DND-41 (cell line): ENCODE data around the gene SPACA7.

Experiments
- ATAC-seq: fragments of 200-7000 bp; cut with Tn5 transposase; 3 replicates; pipeline ENCODE4 v1.9.1; 2021; ENCODE audit warnings: low read depth; ENCODE audit not compliant: insufficient read depth
- DNase-seq: peaks from one replicate; pipeline ENCODE4 v3.0.0-alpha.2; 2020
- H2AFZ ChIP-seq: 2 replicates; pipeline ENCODE4 v1.6.0; 2012; ENCODE audit warnings: low read depth, low read length
- H3K27ac ChIP-seq: 2 replicates; pipeline ENCODE4 v1.5.1; 2012; ENCODE audit warnings: low read length, inconsistent platforms
- H3K27me3 ChIP-seq: fragments of 200-600 bp; sonication (generic); 2 replicates; pipeline ENCODE4 v1.6.0; 2012; ENCODE audit warnings: low read length, mild to moderate bottlenecking, inconsistent platforms; ENCODE audit not compliant: insufficient read depth, poor library complexity
- H3K36me3 ChIP-seq: 2 replicates; pipeline ENCODE4 v1.5.1; 2012; ENCODE audit warnings: low read length, inconsistent platforms; ENCODE audit not compliant: insufficient read depth
- H3K4me1 ChIP-seq: 2 replicates; pipeline ENCODE4 v1.5.1; 2012; ENCODE audit warnings: mild to moderate bottlenecking, low read length; ENCODE audit not compliant: insufficient read depth
- H3K4me2 ChIP-seq: 2 replicates; pipeline ENCODE4 v1.6.0; 2012; ENCODE audit warnings: mild to moderate bottlenecking, moderate library complexity, low read length, inconsistent platforms; ENCODE audit not compliant: insufficient read depth
- H3K4me3 ChIP-seq, 2 experiments: fragments of 200-600 bp in 1 of 2; shearing (Covaris generic) in 1 of 2; 2 replicates each; pipeline ENCODE4 v1.5.1; 2012 to 2016; ENCODE audit warnings: inconsistent platforms in 2 of 2, low read length in 2 of 2, mild to moderate bottlenecking in 2 of 2, low read depth in 1 of 2, moderate library complexity in 1 of 2
- H3K79me2 ChIP-seq: 2 replicates; pipeline ENCODE4 v1.6.0; 2012; ENCODE audit warnings: low read length, inconsistent platforms; ENCODE audit not compliant: insufficient read depth
- H3K9ac ChIP-seq: 2 replicates; pipeline ENCODE4 v1.6.0; 2012; ENCODE audit warnings: low read depth, mild to moderate bottlenecking, inconsistent platforms, low read length, moderate library complexity
- H3K9me3 ChIP-seq: 2 replicates; pipeline ENCODE4 v1.5.1; 2012; ENCODE audit warnings: low read length, moderate library complexity, mild to moderate bottlenecking, inconsistent platforms; ENCODE audit not compliant: insufficient read depth, severe bottlenecking
- H4K20me1 ChIP-seq: 2 replicates; pipeline ENCODE4 v1.6.0; 2012; ENCODE audit warnings: low read length; ENCODE audit not compliant: insufficient read depth
- CTCF ChIP-seq: IDR thresholded peaks from 2 replicates; pipeline ENCODE4 v1.5.1; 2012; ENCODE audit warnings: borderline replicate concordance, low read length, moderate library complexity, mild to moderate bottlenecking; ENCODE audit not compliant: poor library complexity, severe bottlenecking; ENCODE audit errors: extremely low read depth
- EZH2 ChIP-seq: IDR thresholded peaks from 3 replicates; pipeline ENCODE4 v1.6.1; 2012; ENCODE audit warnings: borderline replicate concordance, low read depth, mild to moderate bottlenecking, moderate library complexity, low read length, inconsistent platforms; ENCODE audit not compliant: severe bottlenecking

The SPACA7 gene

GRCh38 chr13:112468069-112468468 is 91.9 kb downstream of the SPACA7 start:
- H3K4me1 ChIP-seq, result no peaks in the 10 kb centered on the region
- H4K20me1 ChIP-seq, result no peaks in the 10 kb centered on the region
- no peak overlapping the region for H3K27ac ChIP-seq
- H3K4me3 ChIP-seq, result no peak overlapping the region
- DNase-seq, result no peak
- no peak overlapping the region for H2AFZ ChIP-seq
- no peak for TF ChIP-seq EZH2
- no peak for TF ChIP-seq CTCF
- no peaks in the 10 kb centered on the region for H3K79me2 ChIP-seq
- no peak overlapping the region for H3K9ac ChIP-seq
- no peak overlapping the region for H3K4me2 ChIP-seq
- H3K27me3 ChIP-seq, result no peaks in the 10 kb centered on the region
- H3K9me3 ChIP-seq, result no peaks in the 10 kb centered on the region
- no peak for ATAC-seq
- H3K36me3 ChIP-seq, result no peaks in the 10 kb centered on the region

GRCh38 chr13:112469071-112469745 is 93.1 kb downstream of the SPACA7 start:
- Histone ChIP-seq H4K20me1 (no peaks in the 10 kb centered on the region), H3K27me3 (no peaks in the 10 kb centered on the region), H3K4me1 (no peaks in the 10 kb centered on the region), H2AFZ (no peak overlapping the region), H3K4me3 (no peak overlapping the region), H3K9ac (no peak overlapping the region), H3K27ac (no peak overlapping the region), H3K4me2 (no peak overlapping the region), H3K9me3 (no peaks in the 10 kb centered on the region), H3K79me2 (no peaks in the 10 kb centered on the region), H3K36me3 (no peaks in the 10 kb centered on the region)
- DNase-seq, result no peak
- no peak for ATAC-seq
- TF ChIP-seq EZH2 (no peak), CTCF (no peak)

DNA sequence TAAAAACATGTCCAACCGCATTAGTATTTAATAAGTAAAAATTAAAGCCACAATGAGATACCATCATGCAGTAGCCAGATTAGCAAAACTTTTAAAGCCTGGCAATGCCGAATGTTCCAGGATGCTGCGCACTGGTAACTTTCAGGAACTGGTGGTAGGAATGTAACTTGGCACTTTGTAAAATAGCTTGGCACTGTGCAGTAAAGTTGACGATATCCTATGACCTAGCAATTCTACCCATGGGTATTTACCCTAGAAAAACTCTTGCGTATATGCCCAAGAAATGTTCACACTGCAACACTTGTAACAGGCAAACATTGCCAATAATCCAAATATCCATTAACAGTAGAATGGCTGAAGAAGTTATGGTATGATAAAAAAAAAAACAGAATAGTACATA is 97.7 kb downstream of the SPACA7 start:
- DNase-seq (no peak), ATAC-seq (no peak)
- Histone ChIP-seq H3K36me3 (no peaks in the 10 kb centered on the region), H3K4me3 (no peak overlapping the region), H4K20me1 (no peaks in the 10 kb centered on the region), H3K4me1 (no peaks in the 10 kb centered on the region), H3K79me2 (no peaks in the 10 kb centered on the region), H2AFZ (no peak overlapping the region), H3K4me2 (no peak overlapping the region), H3K27ac (no peak overlapping the region), H3K9ac (no peak overlapping the region), H3K9me3 (no peaks in the 10 kb centered on the region), H3K27me3 (no peaks in the 10 kb centered on the region)
- TF ChIP-seq CTCF (no peak), EZH2 (no peak)
